IMR-90 (cell line): ENCODE results near the gene SMAD7. TPM values are rescaled to one million over a fixed set of nuclear protein-coding genes. Genes with fewer than 3 reads are reported as not detected.

Experiments
- ATAC-seq: fragments of 200-7000 bp; cut with Tn5 transposase; 2 replicates; pipeline ENCODE4 v1.9.1; 2020; ENCODE audit warnings: low read depth, mild to moderate bottlenecking, moderate library complexity
- BruUV-seq: library from RNA; stranded (reverse); fragments of 400-500 nt; replicated peaks from 2 replicates; lab custom pipeline; 2021; lab: Mats Ljungman, UMichigan
- CTCF ChIA-PET: fragments of 300-600 bp; formaldehyde crosslinking; extraction: SDS; loops from one replicate; lab custom pipeline; 2021; ENCODE audit warnings: antibody characterized with exemption; lab: Yijun Ruan, JAX
- POLR2A ChIA-PET: fragments of 300-600 bp; sonication (Branson Sonifier 250); formaldehyde crosslinking; loops from one replicate; lab custom pipeline; 2022; ENCODE audit warnings: antibody characterized with exemption; ENCODE audit not compliant: unreplicated experiment; lab: Charles Lee
- DNase-seq: peaks from one replicate; pipeline ENCODE4 v3.0.0; 2013
- H2AFZ ChIP-seq: replicated peaks from 2 replicates; pipeline ENCODE3; 2013; ENCODE audit warnings: low read length, mild to moderate bottlenecking; ENCODE audit not compliant: poor library complexity
- H2AK5ac ChIP-seq: 2 replicates; pipeline ENCODE4 v1.6.1; 2013; ENCODE audit warnings: low read depth, low read length, inconsistent platforms
- H2AK9ac ChIP-seq: replicated peaks from 2 replicates; pipeline ENCODE3; 2013; ENCODE audit warnings: mild to moderate bottlenecking, low read depth, low read length, moderate library complexity; ENCODE audit not compliant: poor library complexity
- H2BK120ac ChIP-seq: 2 replicates; pipeline ENCODE4 v1.6.1; 2013; ENCODE audit warnings: low read depth, low read length, inconsistent platforms
- H2BK15ac ChIP-seq: 3 replicates; pipeline ENCODE4 v1.6.1; 2013; ENCODE audit warnings: low read depth, low read length, inconsistent platforms
- H2BK20ac ChIP-seq: 2 replicates; pipeline ENCODE4 v1.6.1; 2013; ENCODE audit warnings: low read depth, mild to moderate bottlenecking, inconsistent platforms, low read length, moderate library complexity
- H2BK5ac ChIP-seq: 2 replicates; pipeline ENCODE4 v1.6.1; 2013; ENCODE audit warnings: mild to moderate bottlenecking, low read depth, low read length, inconsistent platforms; ENCODE audit not compliant: poor library complexity, severe bottlenecking
- H3K14ac ChIP-seq: replicated peaks from 2 replicates; pipeline ENCODE4 v1.6.1; 2013; ENCODE audit warnings: low read depth, low read length, inconsistent platforms
- H3K18ac ChIP-seq: 2 replicates; pipeline ENCODE4 v1.6.1; 2013; ENCODE audit warnings: low read depth, low read length, control low read depth
- H3K23ac ChIP-seq: 2 replicates; pipeline ENCODE4 v1.6.1; 2013; ENCODE audit warnings: low read depth, low read length, inconsistent platforms
- H3K27ac ChIP-seq: 2 replicates; pipeline ENCODE4 v1.5.1; 2013; ENCODE audit warnings: mild to moderate bottlenecking, control low read depth, low read length; ENCODE audit not compliant: insufficient read depth
- H3K27me3 ChIP-seq: 2 replicates; pipeline ENCODE4 v1.6.1; 2013; ENCODE audit warnings: low read length; ENCODE audit not compliant: control insufficient read depth, insufficient read depth
- H3K36me3 ChIP-seq: 2 replicates; pipeline ENCODE4 v1.6.1; 2013; ENCODE audit warnings: low read length, mixed read lengths; ENCODE audit not compliant: control insufficient read depth, insufficient read depth
- H3K4ac ChIP-seq: 2 replicates; pipeline ENCODE4 v1.6.1; 2013; ENCODE audit warnings: low read depth, low read length, inconsistent platforms
- H3K4me1 ChIP-seq: 2 replicates; pipeline ENCODE4 v1.6.1; 2013; ENCODE audit warnings: low read length, mixed read lengths; ENCODE audit not compliant: control insufficient read depth, insufficient read depth
- H3K4me2 ChIP-seq: 2 replicates; pipeline ENCODE4 v1.6.1; 2013; ENCODE audit warnings: low read depth, mild to moderate bottlenecking, control low read depth, low read length, moderate library complexity
- H3K4me3 ChIP-seq: 2 replicates; pipeline ENCODE4 v1.5.1; 2013; ENCODE audit warnings: low read depth, mild to moderate bottlenecking, control low read depth, low read length, moderate library complexity; ENCODE audit not compliant: insufficient read depth
- H3K56ac ChIP-seq: 2 replicates; pipeline ENCODE4 v1.6.1; 2013; ENCODE audit warnings: low read length, inconsistent platforms; ENCODE audit not compliant: insufficient read depth; ENCODE audit errors: extremely low read depth
- H3K79me1 ChIP-seq, 2 experiments: 2 replicates each; pipeline ENCODE4 v1.6.1; 2013; ENCODE audit warnings: low read length in 2 of 2, inconsistent platforms in 1 of 2, low read depth in 1 of 2
- H3K9ac ChIP-seq: 2 replicates; pipeline ENCODE4 v1.6.1; 2013; ENCODE audit warnings: low read depth, low read length, control low read depth
- H3K9me1 ChIP-seq: 2 replicates; pipeline ENCODE4 v1.6.1; 2013; ENCODE audit warnings: low read length, inconsistent platforms; ENCODE audit not compliant: insufficient read depth
- H3K9me3 ChIP-seq: 2 replicates; pipeline ENCODE4 v1.6.1; 2013; ENCODE audit warnings: low read length; ENCODE audit not compliant: control insufficient read depth, insufficient read depth
- H4K20me1 ChIP-seq: 2 replicates; pipeline ENCODE4 v1.6.1; 2013; ENCODE audit warnings: low read length, inconsistent platforms; ENCODE audit not compliant: insufficient read depth
- H4K5ac ChIP-seq: 2 replicates; pipeline ENCODE4 v1.6.1; 2013; ENCODE audit warnings: mild to moderate bottlenecking, low read depth, low read length, control low read depth
- H4K8ac ChIP-seq, 2 experiments: 2 replicates each; pipeline ENCODE4 v1.6.1; 2013; ENCODE audit warnings: low read depth in 2 of 2, low read length in 2 of 2, control low read depth in 1 of 2, inconsistent platforms in 1 of 2
- H4K91ac ChIP-seq: 2 replicates; pipeline ENCODE4 v1.6.1; 2013; ENCODE audit warnings: low read depth, low read length, inconsistent platforms; ENCODE audit not compliant: insufficient read depth
- BHLHE40 ChIP-seq: fragments of 150-350 bp; IDR thresholded peaks from 2 replicates; pipeline ENCODE4 v1.6.1; 2016; ENCODE audit warnings: mild to moderate bottlenecking, low read depth, low read length
- CHD1 ChIP-seq: IDR thresholded peaks from 2 replicates; pipeline ENCODE4 v1.6.1; 2012; ENCODE audit warnings: low read depth, low read length, improper control_type of control experiment
- ELK1 ChIP-seq: fragments of 150-350 bp; IDR thresholded peaks from 2 replicates; pipeline ENCODE4 v1.6.1; 2016; ENCODE audit warnings: low read depth, mild to moderate bottlenecking, low read length, moderate library complexity, borderline replicate concordance
- FOS ChIP-seq: fragments of 150-350 bp; IDR thresholded peaks from 2 replicates; pipeline ENCODE4 v1.6.1; 2016; ENCODE audit warnings: low read depth, low read length
- MAFK ChIP-seq: IDR thresholded peaks from 2 replicates; pipeline ENCODE4 v1.6.1; 2012; ENCODE audit warnings: low read depth, low read length, improper control_type of control experiment
- SMC3 ChIP-seq: fragments of 150-350 bp; IDR thresholded peaks from 2 replicates; pipeline ENCODE4 v1.6.1; 2016; ENCODE audit warnings: low read depth, mild to moderate bottlenecking, antibody characterized with exemption, low read length, moderate library complexity
- WGBS, 2 experiments: methylation state at CpG; one replicate each; pipeline versions ENCODE4 v1.1.5 to v1.1.7; 2013; ENCODE audit warnings: missing lambda C conversion rate in 2 of 2; ENCODE audit not compliant: insufficient read length in 1 of 2; ENCODE audit errors: extremely low coverage in 2 of 2; 5-methylcytosine and 5-hydroxymethylcytosine counted together
- dilution Hi-C: fragments of 300-500 bp; cut with HindIII; formaldehyde crosslinking; loops from one replicate; pipeline ENCODE4 v1.14.3; 2018; ENCODE audit warnings: low sequenced_read_pairs; ENCODE audit not compliant: unreplicated experiment
- in situ Hi-C: fragments of 300-500 bp; cut with MboI; formaldehyde crosslinking; loops from 3 replicates; pipeline ENCODE4 v1.14.3; 2019; ENCODE audit warnings: low sequenced_read_pairs, inconsistent platforms, mixed read lengths
- intact Hi-C: fragments of 100-400 bp; cut with micrococcal nuclease; formaldehyde crosslinking; loops from 2 replicates; pipeline ENCODE4 v1.10.0; 2022
- polyA plus RNA-seq, 3 experiments: library from polyadenylated mRNA; depleted of rRNA; stranded (reverse); fragments of >200 nt; gene quantifications; 2 replicates each; pipeline ENCODE4 v1.2.3, GENCODE V29; 2012; ENCODE audit warnings: low replicate concordance in 1 of 3
- total RNA-seq: library from RNA; depleted of rRNA; stranded (reverse); fragments of >200 nt; gene quantifications from 2 replicates; pipeline ENCODE4 v1.2.3, GENCODE V29; 2012
- TF ChIP-seq, protein P1 (sequence below): conservative IDR thresholded peaks from 2 replicates; pipeline ENCODE4 v1.5.1; 2012; ENCODE audit warnings: mild to moderate bottlenecking, low read depth, low read length, improper control_type of control experiment

SMAD7 gene
- total and polyA plus RNA-seq, 2 of the 4 experiments (the other 2 are of a cell fraction), result 15.8 to 17.6 TPM

DNA sequence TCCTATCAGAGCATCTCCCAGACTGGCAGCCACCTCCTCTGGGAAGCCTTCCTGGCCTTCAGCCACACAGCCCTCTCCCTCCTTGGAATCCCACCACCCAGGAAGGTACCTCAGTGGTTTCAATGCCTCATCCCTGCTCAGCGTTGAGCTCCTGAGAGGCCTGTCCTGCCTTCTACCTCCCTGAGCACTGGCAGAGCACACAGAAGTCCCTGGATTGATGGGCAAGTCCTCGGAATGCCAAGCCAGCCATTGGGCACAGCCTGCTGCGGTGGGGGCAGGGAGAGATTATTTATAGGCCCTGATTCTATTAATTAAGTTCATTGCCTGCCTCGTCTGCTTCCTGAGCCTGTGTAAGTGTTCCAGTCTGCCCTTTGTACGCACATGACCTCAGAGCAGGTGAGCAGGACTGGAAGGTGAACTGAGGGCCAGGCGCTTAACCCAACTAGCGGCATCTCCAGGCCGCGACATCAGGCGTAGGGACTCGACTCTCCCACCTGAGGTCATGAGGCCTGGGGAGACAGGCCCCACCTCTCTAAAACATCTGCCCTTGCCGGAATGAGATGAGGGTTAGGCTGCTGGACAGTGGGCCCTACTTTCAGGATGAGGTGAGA lies 63.4 kb downstream of the SMAD7 start:
- Histone ChIP-seq H2BK5ac (no peak overlapping the region), H2AK9ac (no peak overlapping the region), H3K18ac (no peak overlapping the region), H2AFZ (peak overlapping the region; percentile 19), H3K9me3 (no peaks in the 10 kb centered on the region), H4K91ac (no peak overlapping the region), H3K14ac (no peak overlapping the region), H3K23ac (no peak overlapping the region), H3K4me2 (no peak overlapping the region), H3K79me1 (no peaks in the 10 kb centered on the region), H3K4ac (no peak overlapping the region), H3K9me1 (peaks cover 3% of the 10 kb centered on the region; the same call in 1 of the 2 replicates), H2BK120ac (no peak overlapping the region), H2AK5ac (0 out of 2 replicates have a peak overlapping the region, but pooled peaks have one; percentile 13), H3K56ac (no peak overlapping the region), H3K27me3 (no peaks in the 10 kb centered on the region), H3K27ac (no peak overlapping the region), H3K9ac (no peak overlapping the region), H4K8ac (no peak overlapping the region), H2BK20ac (no peak overlapping the region), H2BK15ac (no peak overlapping the region), H3K36me3 (no peaks in the 10 kb centered on the region), H3K4me1 (peaks cover 8% of the 10 kb centered on the region), H3K4me3 (no peak overlapping the region), H4K20me1 (no peaks in the 10 kb centered on the region), H4K5ac (no peak overlapping the region)
- no peak for ATAC-seq
- in situ Hi-C loops, result no loop called here
- BruUV-seq, result no TSS peak
- ChIA-PET CTCF (no interaction called here), POLR2A (no interaction called here)
- dilution Hi-C loops, result no loop called here
- 96% methylated on average over 8 of the region's 12 CpGs; no CpG with 5 or more reads in 1 of the 2 experiments for WGBS, 2 experiments
- intact Hi-C loops, result no loop called here
- no peak for DNase-seq
- TF ChIP-seq SMC3, result no peak
- no peak for TF ChIP-seq BHLHE40
- TF ChIP-seq, protein P1, sequence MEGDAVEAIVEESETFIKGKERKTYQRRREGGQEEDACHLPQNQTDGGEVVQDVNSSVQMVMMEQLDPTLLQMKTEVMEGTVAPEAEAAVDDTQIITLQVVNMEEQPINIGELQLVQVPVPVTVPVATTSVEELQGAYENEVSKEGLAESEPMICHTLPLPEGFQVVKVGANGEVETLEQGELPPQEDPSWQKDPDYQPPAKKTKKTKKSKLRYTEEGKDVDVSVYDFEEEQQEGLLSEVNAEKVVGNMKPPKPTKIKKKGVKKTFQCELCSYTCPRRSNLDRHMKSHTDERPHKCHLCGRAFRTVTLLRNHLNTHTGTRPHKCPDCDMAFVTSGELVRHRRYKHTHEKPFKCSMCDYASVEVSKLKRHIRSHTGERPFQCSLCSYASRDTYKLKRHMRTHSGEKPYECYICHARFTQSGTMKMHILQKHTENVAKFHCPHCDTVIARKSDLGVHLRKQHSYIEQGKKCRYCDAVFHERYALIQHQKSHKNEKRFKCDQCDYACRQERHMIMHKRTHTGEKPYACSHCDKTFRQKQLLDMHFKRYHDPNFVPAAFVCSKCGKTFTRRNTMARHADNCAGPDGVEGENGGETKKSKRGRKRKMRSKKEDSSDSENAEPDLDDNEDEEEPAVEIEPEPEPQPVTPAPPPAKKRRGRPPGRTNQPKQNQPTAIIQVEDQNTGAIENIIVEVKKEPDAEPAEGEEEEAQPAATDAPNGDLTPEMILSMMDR, result no peak
- TF ChIP-seq FOS, result no peak
- TF ChIP-seq ELK1, result no peak
- TF ChIP-seq CHD1, result no peak
- no peak for TF ChIP-seq MAFK
